ENCODE results near the gene NAA60.
"Not testable (repeated sequence)": the region's sequence is repeated elsewhere in the genome, so short reads cannot be mapped to it uniquely, and the experiment has no call there.

The NAA60 gene

DNA sequence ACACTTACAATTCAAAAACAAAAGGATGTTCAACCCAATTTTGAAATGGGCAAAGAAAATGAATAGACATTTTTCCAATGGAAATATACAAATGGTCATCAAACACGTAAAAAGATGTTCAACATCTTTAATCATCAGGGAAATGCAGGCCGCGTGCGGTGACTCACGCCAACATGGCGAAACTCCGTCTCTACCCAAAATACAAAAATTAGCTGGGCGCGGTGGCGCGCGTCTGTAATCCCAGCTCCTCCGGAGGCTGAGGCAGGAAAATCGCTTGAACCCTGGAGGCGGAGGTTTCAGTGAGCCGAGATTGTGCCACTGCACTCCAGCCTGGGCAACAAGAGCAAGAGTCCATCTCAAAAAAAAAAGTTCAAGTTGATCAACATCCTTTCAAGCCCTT lies 55.5 kb downstream of the NAA60 start:
- DNase-seq: no peak

GRCh38 chr16:3501412-3501761 lies 57.9 kb downstream of the NAA60 start:
- not testable (repeated sequence) for DNase-seq

More for the DNA sequence above, 55.5 kb downstream of the NAA60 start:
- no peak for TF ChIP-seq GATA1 (IDR thresholded peaks at IDR 0.05; ENCODE audit: low read depth, low read length)

DNA sequence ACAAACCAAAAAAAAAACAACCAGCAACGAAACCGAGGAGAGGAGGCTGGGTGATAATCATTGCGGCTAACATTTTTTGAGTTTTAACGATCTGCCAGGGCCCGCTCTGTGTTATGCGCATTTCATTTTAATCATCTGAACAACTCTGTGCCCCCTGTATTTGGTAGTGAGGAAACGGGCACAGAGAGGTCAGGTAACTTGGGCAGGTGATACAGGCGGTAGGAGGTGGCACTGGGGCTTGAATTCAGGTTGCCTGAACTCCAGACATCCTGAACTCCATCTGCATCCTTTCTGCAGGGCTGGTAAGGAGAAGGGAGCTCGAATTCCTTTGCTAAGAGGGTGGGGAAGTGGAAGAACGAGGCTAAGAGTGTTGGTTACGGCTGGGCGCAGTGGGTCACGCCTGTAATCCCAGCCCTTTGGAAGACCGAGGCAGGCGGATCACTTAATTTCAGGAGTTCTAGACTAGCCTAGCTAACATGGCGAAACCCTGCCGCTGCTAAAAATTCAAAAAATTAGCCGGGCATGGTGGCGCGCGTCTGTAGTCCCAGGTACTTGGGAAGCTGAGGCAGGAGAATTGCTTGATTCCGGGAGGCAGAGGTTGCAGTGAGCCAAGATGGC lies 58.4 kb downstream of the NAA60 start:
- DNase-seq: no peak
- no peak for TF ChIP-seq POLR2A (IDR thresholded peaks at IDR 0.05; ENCODE audit: low read length)
- no peak for TF ChIP-seq GATA1 (IDR thresholded peaks at IDR 0.05; ENCODE audit: low read depth, low read length)

DNA sequence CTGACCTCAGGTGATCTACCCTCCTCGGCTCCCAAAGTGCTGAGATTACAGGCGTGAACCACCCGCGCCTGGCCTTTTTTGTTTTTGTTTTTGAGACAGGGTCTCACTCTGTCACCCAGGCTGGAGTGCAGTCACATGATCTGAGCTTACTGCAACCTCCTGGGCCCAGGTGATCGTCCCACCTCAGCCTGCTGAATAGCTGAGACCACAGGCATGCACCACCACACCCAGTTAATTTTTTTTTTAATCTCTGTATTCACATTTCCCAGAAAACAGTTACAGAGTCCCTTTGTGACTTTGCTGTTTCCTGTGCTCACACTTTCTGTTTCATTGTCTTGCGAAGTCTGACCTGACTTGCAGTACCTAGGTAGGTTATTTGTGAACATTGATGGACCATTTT lies 60.0 kb downstream of the NAA60 start:
- TF ChIP-seq GATA1 (IDR thresholded peaks at IDR 0.05; ENCODE audit: low read depth, low read length) (no peak), POLR2A (IDR thresholded peaks at IDR 0.05; ENCODE audit: low read length) (no peak)
- DNase-seq: no peak

GRCh38 chr16:3508736-3509135 lies 65.3 kb downstream of the NAA60 start:
- TF ChIP-seq GATA1 (IDR thresholded peaks at IDR 0.05; ENCODE audit: low read depth, low read length) (no peak), POLR2A (IDR thresholded peaks at IDR 0.05; ENCODE audit: low read length) (no peak)
- DNase-seq: peak in 1 of 2 experiments; percentile 34

GRCh38 chr16:3509470-3509928 lies 66.0 kb downstream of the NAA60 start:
- no peak for DNase-seq
- TF ChIP-seq POLR2A (IDR thresholded peaks at IDR 0.05; ENCODE audit: low read length): no peak
- TF ChIP-seq GATA1 (IDR thresholded peaks at IDR 0.05; ENCODE audit: low read depth, low read length): no peak

DNA sequence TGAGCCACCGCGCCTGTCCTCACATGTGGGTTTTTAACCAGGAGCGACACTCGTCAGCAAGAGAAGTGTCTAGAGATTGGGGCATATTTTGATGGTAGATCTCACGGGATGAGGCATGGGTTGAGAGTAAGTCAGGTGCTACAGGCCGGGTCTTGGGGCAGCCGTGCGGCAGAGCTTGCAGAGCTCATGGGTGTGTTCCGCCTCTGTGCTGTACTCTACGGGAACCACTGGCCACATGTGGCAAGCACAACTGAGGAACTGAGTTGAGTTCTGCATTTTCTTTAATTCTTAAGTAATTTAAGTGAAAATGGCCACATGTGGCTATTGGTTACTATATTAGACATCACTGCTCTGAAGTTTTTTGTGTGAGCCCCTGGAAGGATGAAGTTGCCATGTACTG lies 66.9 kb downstream of the NAA60 start:
- DNase-seq: no peak
- TF ChIP-seq GATA1 (IDR thresholded peaks at IDR 0.05; ENCODE audit: low read depth, low read length): no peak
- no peak for TF ChIP-seq POLR2A (IDR thresholded peaks at IDR 0.05; ENCODE audit: low read length)

- no peak for DNase-seq
- no peak for TF ChIP-seq GATA1 (IDR thresholded peaks at IDR 0.05; ENCODE audit: low read depth, low read length)
- TF ChIP-seq POLR2A (IDR thresholded peaks at IDR 0.05; ENCODE audit: low read length): no peak
These were observed 68.1 kb downstream of the NAA60 start for GRCh38 chr16:3511286-3512180.

DNA sequence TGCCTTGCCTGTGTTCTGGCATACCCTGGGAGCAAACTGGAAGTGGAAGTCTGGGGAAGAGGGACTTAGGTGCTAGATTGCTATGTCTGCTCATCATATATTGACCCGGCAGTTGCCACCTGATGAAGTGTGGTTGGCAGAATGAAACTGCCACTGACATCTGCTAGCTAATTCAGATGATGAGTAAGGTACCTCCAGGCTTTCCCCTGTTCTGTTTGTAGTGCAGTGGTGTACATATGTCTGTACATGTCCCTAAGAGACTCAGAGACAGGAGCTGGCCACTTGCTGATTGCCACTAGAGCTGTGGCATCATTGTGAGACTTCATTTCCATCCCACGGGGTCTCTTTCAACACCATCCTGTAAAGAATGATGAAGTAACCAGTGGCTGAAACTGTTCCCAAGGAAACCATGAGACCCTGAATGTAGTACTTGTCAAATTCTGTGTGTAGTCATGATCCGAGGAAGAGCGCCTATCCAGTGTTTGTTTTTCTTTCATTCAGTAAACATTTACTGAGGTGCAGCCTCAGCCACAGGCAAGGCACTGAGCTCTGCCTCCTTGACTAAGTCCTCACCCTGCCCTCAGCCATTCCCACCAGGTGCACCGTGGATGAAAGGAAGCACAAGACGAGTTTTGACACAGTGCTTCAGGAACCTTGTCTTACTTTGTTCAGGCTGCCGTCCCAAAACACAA lies 70.6 kb downstream of the NAA60 start:
- TF ChIP-seq POLR2A (IDR thresholded peaks at IDR 0.05; ENCODE audit: low read length) (no peak), GATA1 (IDR thresholded peaks at IDR 0.05; ENCODE audit: low read depth, low read length) (no peak)
- DNase-seq: no peak

GRCh38 chr16:3514621-3515020 lies 71.1 kb downstream of the NAA60 start:
- TF ChIP-seq GATA1 (IDR thresholded peaks at IDR 0.05; ENCODE audit: low read depth, low read length) (no peak), POLR2A (IDR thresholded peaks at IDR 0.05; ENCODE audit: low read length) (no peak)
- DNase-seq: peak in 1 of 2 experiments; percentile 27

DNA sequence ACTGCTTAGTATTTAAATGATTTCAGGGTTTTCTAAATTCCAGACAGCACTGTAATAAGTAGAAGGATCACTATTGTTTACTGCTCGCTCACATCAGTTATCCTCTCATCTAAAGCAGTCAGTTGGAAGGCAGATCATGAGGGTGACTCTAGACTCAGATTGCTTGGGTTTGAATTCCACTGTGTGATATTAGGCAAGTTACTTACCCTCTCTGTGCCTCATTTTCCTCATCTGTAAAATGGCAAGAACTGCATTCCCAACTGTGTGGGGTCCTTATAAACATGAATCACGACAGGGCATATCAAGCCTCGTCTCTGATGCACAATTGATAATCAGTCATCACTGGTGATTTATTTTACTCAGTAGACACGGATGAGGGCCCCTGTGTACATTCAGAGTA lies 72.4 kb downstream of the NAA60 start:
- no peak for TF ChIP-seq POLR2A (IDR thresholded peaks at IDR 0.05; ENCODE audit: low read length)
- no peak for TF ChIP-seq GATA1 (IDR thresholded peaks at IDR 0.05; ENCODE audit: low read depth, low read length)
- DNase-seq: no peak

- DNase-seq: no peak
- TF ChIP-seq GATA1 (IDR thresholded peaks at IDR 0.05; ENCODE audit: low read depth, low read length): no peak
- no peak for TF ChIP-seq POLR2A (IDR thresholded peaks at IDR 0.05; ENCODE audit: low read length)
These were observed 75.0 kb downstream of the NAA60 start for GRCh38 chr16:3518292-3518985.

DNA sequence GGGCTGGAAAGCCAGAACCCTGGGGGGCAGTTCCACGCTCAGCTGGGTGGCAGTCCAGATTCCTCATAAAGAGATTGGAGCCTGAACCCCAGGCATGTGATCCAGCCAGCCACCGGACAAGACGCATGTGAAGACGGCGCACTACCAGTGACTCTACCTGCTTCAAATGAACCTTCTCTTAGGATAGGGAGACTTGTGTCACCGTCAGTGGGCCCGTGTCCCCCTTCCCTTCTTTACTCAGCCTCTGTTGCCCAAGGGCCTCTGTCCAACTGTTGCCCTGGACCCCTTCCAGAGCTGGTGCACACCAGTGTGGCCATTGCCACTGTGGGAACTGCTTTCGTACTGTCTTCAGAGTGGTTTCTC lies 75.5 kb downstream of the NAA60 start:
- no peak for DNase-seq
- no peak for TF ChIP-seq GATA1 (IDR thresholded peaks at IDR 0.05; ENCODE audit: low read depth, low read length)
- no peak for TF ChIP-seq POLR2A (IDR thresholded peaks at IDR 0.05; ENCODE audit: low read length)

DNA sequence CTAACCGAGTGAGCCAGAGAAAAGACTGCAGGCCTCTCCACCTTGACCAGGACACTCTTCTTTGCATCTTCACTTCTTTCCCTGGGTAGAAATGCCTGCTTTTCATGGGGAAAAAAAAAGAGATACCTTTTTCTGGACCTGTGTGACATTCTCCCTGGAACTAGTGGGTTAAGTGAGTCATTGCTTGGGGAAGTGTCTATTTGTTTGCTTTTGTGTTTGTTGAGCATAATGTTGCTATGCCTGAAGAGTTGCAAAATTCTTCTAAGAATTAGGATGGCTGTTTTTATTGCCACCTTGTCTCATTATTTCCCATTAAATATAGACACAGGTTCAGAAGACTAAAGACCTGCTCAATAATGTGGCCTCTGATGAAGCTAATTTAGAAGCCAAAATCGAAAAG lies 76.1 kb downstream of the NAA60 start:
- DNase-seq: no peak
- no peak for TF ChIP-seq POLR2A (IDR thresholded peaks at IDR 0.05; ENCODE audit: low read length)
- no peak for TF ChIP-seq GATA1 (IDR thresholded peaks at IDR 0.05; ENCODE audit: low read depth, low read length)
